Esophagus mucosa (tissue), 1 donor: ENCODE results near the gene RAB34. TPM values are rescaled to one million over a fixed set of nuclear protein-coding genes. Genes with fewer than 3 reads are reported as not detected.
"Not testable (repeated sequence)": the region's sequence is repeated elsewhere in the genome, so short reads cannot be mapped to it uniquely, and the experiment has no call there.

Experiments
- ATAC-seq: fragments of 200-7000 bp; cut with Tn5 transposase; one replicate; pipeline ENCODE4 v1.9.1; 2020
- total RNA-seq: library from RNA; stranded (reverse); gene quantifications from one replicate; pipeline ENCODE4 v1.2.4, GENCODE V29; 2023
- donor health status: DM: yes; HTN: yes; CAD: no.

Gene RAB34
- total RNA-seq, 1 donor from 2014 or later = 34.2 TPM

- ATAC-seq = peak; percentile 69
Observed at GRCh38 chr17:28745786-28746411, 28.2 kb upstream of the RAB34 start.

GRCh38 chr17:28744972-28745785, 27.5 kb upstream of the RAB34 start:
- peak; percentile 0 for ATAC-seq

GRCh38 chr17:28744104-28744971, 26.7 kb upstream of the RAB34 start:
- no peak for ATAC-seq

- ATAC-seq = peak; percentile 60
Observed at GRCh38 chr17:28743243-28744103, 25.8 kb upstream of the RAB34 start, which contains the start of gene TRAF4. Gene TRAF4 (plus strand): TSS chr17:28744011. CDS start chr17:28744113, 102 bp downstream.

- ATAC-seq = no peak
Observed at GRCh38 chr17:28741358-28742349, 24.0 kb upstream of the RAB34 start.

GRCh38 chr17:28740406-28741357, 23.0 kb upstream of the RAB34 start:
- no peak for ATAC-seq

- ATAC-seq = no peak
Observed at GRCh38 chr17:28738680-28739384, 21.2 kb upstream of the RAB34 start.

GRCh38 chr17:28737770-28738679, 20.4 kb upstream of the RAB34 start:
- peak; percentile 77 for ATAC-seq

GRCh38 chr17:28737316-28737715, 19.6 kb upstream of the RAB34 start:
- ATAC-seq = no peak

- ATAC-seq = not testable (repeated sequence)
Observed at GRCh38 chr17:28735913-28736769, 18.5 kb upstream of the RAB34 start.

- ATAC-seq = peak; percentile 4
Observed at GRCh38 chr17:28735242-28735722, 17.6 kb upstream of the RAB34 start.

GRCh38 chr17:28734712-28735241, 17.1 kb upstream of the RAB34 start:
- ATAC-seq = no peak

GRCh38 chr17:28733346-28733745, 15.7 kb upstream of the RAB34 start:
- ATAC-seq = no peak

- no peak for ATAC-seq
Observed at GRCh38 chr17:28729950-28730330, 12.3 kb upstream of the RAB34 start.

GRCh38 chr17:28728364-28729200, 10.9 kb upstream of the RAB34 start, which contains the start of gene NEK8:
Gene NEK8 (plus strand): TSS chr17:28728788. CDS start chr17:28728814, 26 bp downstream.
- ATAC-seq = peak; percentile 76
